SK-N-SH treated with all-trans-retinoic acid at 6 μM for 48 hours (cell line): ENCODE data around the gene CLCF1.

Source experiments
- TCF4 ChIP-seq: fragments of 250-450 bp; sonication (Bioruptor Pico); IDR thresholded peaks from 2 replicates; pipeline ENCODE4 v1.8.0; 2021; ENCODE audit warnings: mild to moderate bottlenecking, moderate library complexity, borderline replicate concordance
- TF ChIP-seq, protein P1 (sequence below): fragments of 250-450 bp; sonication (Bioruptor Pico); IDR thresholded peaks from 2 replicates; pipeline ENCODE4 v1.5.1; 2020; ENCODE audit warnings: low read depth, mild to moderate bottlenecking, moderate library complexity

DNA sequence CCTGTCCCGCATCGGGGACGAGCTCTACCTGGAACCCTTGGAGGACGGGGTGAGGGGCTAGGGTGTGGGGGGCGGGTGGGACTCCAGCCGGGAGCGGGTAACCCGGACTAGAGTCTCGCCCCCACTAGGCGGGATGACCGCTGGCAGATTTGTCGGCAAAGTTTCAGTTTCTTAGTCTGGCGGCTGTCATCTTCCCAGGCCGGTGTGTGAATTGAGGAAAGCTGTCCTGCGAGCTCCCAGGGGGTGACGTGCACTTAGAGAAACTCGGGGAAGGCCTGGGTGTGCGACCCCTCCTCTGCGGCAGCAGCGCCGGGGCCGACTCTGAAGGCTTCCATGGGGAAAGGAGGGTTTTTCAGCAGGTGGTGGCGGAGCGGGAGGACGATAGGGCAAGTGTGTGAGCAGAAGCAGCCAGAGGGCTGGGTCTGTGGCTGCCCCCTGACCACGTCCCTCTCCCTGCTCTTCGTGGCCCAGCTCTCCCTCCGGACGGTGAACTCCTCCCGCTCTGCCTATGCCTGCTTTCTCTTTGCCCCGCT is 18.9 kb upstream of the CLCF1 start:
- TF ChIP-seq, protein P1, sequence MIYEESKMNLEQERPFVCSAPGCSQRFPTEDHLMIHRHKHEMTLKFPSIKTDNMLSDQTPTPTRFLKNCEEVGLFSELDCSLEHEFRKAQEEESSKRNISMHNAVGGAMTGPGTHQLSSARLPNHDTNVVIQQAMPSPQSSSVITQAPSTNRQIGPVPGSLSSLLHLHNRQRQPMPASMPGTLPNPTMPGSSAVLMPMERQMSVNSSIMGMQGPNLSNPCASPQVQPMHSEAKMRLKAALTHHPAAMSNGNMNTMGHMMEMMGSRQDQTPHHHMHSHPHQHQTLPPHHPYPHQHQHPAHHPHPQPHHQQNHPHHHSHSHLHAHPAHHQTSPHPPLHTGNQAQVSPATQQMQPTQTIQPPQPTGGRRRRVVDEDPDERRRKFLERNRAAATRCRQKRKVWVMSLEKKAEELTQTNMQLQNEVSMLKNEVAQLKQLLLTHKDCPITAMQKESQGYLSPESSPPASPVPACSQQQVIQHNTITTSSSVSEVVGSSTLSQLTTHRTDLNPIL (CRISPR knock-in tag), result no peak
- no peak for TF ChIP-seq TCF4 (CRISPR knock-in tag)
